ENCODE results near the gene REEP3. TPM values are rescaled to one million over a fixed set of nuclear protein-coding genes. Genes with fewer than 3 reads are reported as not detected.

Gene REEP3
- total RNA-seq, 1 experiment from 2014 or later, result 135 TPM

DNA sequence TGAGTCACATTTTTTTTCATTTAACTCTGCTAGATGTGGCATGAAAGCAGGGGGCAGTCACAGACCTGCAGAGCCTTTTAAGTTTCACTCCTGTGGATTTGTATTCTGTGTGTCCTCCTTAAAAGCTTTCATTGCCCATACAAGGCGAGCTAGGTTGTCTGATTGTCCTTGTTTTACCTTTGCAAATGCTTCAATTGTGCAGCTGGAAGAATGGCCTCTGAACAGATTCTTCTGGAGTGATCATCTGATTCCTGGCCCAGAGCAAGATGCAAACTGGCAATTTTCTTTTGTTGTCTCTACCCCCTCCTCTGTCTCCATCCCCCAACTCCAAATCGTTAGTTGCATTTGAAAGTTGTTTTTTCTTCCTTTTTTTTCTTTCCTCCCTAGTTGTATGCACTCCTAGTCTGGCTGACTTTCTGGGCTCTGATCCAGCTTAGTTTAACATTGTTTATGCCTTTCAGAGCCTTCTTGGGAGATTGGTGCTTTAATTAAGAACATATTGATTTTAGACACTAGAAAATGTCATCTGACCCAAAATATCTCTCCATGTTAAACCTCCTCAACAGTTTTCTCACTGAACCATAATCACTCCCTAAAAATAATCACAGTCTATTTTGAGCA is 150.2 kb downstream of the REEP3 start:
- Histone ChIP-seq H3K27ac (ENCODE audit: low read length) (no peak overlapping the region), H3K4me1 (ENCODE audit: control insufficient read depth, insufficient read depth, low read length) (no peaks in the 10 kb centered on the region), H3K27me3 (ENCODE audit: control insufficient read depth, insufficient read depth, low read length) (no peaks in the 10 kb centered on the region), H3K9me3 (ENCODE audit: control insufficient read depth, insufficient read depth, low read depth, low read length) (no peaks in the 10 kb centered on the region), H3K36me3 (ENCODE audit: control insufficient read depth, insufficient read depth, low read length) (no peaks in the 10 kb centered on the region), H3K4me3 (ENCODE audit: low read depth in 2 of 2, low read length in 2 of 2) (no peak overlapping the region)
- POLR2A ChIA-PET, result no interaction called here
- no peak for TF ChIP-seq TCF7L2 (IDR thresholded peaks at IDR 0.05; ENCODE audit: low read depth, low read length)
- TF ChIP-seq, protein P1, sequence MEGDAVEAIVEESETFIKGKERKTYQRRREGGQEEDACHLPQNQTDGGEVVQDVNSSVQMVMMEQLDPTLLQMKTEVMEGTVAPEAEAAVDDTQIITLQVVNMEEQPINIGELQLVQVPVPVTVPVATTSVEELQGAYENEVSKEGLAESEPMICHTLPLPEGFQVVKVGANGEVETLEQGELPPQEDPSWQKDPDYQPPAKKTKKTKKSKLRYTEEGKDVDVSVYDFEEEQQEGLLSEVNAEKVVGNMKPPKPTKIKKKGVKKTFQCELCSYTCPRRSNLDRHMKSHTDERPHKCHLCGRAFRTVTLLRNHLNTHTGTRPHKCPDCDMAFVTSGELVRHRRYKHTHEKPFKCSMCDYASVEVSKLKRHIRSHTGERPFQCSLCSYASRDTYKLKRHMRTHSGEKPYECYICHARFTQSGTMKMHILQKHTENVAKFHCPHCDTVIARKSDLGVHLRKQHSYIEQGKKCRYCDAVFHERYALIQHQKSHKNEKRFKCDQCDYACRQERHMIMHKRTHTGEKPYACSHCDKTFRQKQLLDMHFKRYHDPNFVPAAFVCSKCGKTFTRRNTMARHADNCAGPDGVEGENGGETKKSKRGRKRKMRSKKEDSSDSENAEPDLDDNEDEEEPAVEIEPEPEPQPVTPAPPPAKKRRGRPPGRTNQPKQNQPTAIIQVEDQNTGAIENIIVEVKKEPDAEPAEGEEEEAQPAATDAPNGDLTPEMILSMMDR (IDR thresholded peaks at IDR 0.05), result no peak
- no peak for TF ChIP-seq SIN3A (IDR thresholded peaks at IDR 0.05; ENCODE audit: borderline replicate concordance, insufficient read depth, low read depth, low read length)
- no peak for TF ChIP-seq POLR2AphosphoS5 (IDR thresholded peaks at IDR 0.05; ENCODE audit: low read depth, low read length)
- TF ChIP-seq, protein P2, sequence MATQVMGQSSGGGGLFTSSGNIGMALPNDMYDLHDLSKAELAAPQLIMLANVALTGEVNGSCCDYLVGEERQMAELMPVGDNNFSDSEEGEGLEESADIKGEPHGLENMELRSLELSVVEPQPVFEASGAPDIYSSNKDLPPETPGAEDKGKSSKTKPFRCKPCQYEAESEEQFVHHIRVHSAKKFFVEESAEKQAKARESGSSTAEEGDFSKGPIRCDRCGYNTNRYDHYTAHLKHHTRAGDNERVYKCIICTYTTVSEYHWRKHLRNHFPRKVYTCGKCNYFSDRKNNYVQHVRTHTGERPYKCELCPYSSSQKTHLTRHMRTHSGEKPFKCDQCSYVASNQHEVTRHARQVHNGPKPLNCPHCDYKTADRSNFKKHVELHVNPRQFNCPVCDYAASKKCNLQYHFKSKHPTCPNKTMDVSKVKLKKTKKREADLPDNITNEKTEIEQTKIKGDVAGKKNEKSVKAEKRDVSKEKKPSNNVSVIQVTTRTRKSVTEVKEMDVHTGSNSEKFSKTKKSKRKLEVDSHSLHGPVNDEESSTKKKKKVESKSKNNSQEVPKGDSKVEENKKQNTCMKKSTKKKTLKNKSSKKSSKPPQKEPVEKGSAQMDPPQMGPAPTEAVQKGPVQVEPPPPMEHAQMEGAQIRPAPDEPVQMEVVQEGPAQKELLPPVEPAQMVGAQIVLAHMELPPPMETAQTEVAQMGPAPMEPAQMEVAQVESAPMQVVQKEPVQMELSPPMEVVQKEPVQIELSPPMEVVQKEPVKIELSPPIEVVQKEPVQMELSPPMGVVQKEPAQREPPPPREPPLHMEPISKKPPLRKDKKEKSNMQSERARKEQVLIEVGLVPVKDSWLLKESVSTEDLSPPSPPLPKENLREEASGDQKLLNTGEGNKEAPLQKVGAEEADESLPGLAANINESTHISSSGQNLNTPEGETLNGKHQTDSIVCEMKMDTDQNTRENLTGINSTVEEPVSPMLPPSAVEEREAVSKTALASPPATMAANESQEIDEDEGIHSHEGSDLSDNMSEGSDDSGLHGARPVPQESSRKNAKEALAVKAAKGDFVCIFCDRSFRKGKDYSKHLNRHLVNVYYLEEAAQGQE (IDR thresholded peaks at IDR 0.05; ENCODE audit: insufficient read depth in 1 of 2, low read depth in 2 of 2, low read length in 1 of 2), result no peak
- CTCF ChIA-PET, result interaction anchor here (1.0 kb wide), 1 partner anchor 258 kb away, joined by 3 read pairs; no protein-coding TSS in a partner anchor
- intact Hi-C loops (cut with micrococcal nuclease; ENCODE audit: unreplicated experiment), result no loop called here
- no TSS peak for BruUV-seq (replicated peaks)
- no peak for ATAC-seq
- DNase-seq (ENCODE audit: low read depth, low spot score), result no peak
- in situ Hi-C loops (cut with HindIII; ENCODE audit: low pct_unique_long_range_greater_than_20kb, low sequenced_read_pairs), result no loop called here

DNA sequence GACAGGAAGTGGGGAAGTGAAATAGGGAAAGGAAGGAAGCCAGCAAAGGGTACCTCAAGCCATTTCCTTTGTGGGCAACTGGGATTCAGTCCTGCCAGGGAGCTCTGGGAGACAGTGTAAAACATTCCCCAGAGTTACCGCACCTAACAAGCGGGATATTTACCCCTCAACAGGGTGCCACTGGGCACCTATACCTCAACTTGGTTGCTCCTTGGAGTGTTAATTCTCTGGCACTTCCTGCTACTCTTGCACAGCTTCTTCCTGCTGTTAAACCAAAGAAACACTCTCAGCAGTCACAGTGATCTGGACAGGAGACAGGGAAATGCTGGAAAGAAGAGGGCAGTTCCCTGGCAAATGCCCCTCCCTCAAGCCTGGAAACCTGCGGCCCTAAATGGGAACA is 151.3 kb downstream of the REEP3 start:
- ATAC-seq (no peak), DNase-seq (ENCODE audit: low read depth, low spot score) (no peak)
- no peak overlapping the region for H3K27ac ChIP-seq (ENCODE audit: low read length)
- no peaks in the 10 kb centered on the region for H3K27me3 ChIP-seq (ENCODE audit: control insufficient read depth, insufficient read depth, low read length)
- POLR2A ChIA-PET, result no interaction called here
- H3K4me3 ChIP-seq (ENCODE audit: low read depth in 2 of 2, low read length in 2 of 2), result no peak overlapping the region
- no TSS peak for BruUV-seq (replicated peaks)
- intact Hi-C loops (cut with micrococcal nuclease; ENCODE audit: unreplicated experiment) (no loop called here), in situ Hi-C loops (cut with HindIII; ENCODE audit: low pct_unique_long_range_greater_than_20kb, low sequenced_read_pairs) (no loop called here)
- H3K4me1 ChIP-seq (ENCODE audit: control insufficient read depth, insufficient read depth, low read length), result no peaks in the 10 kb centered on the region
- no peaks in the 10 kb centered on the region for H3K9me3 ChIP-seq (ENCODE audit: control insufficient read depth, insufficient read depth, low read depth, low read length)
- no peaks in the 10 kb centered on the region for H3K36me3 ChIP-seq (ENCODE audit: control insufficient read depth, insufficient read depth, low read length)
- TF ChIP-seq, protein P1 (IDR thresholded peaks at IDR 0.05), result no peak
- no peak for TF ChIP-seq SIN3A (IDR thresholded peaks at IDR 0.05; ENCODE audit: borderline replicate concordance, insufficient read depth, low read depth, low read length)
- CTCF ChIA-PET, result no interaction called here
